Measurements from ENCODE around the gene ARHGAP8. TPM values are rescaled to one million over a fixed set of nuclear protein-coding genes. Genes with fewer than 3 reads are reported as not detected.
"Not testable (repeated sequence)": the region's sequence is repeated elsewhere in the genome, so short reads cannot be mapped to it uniquely, and the experiment has no call there.

ARHGAP8 gene
- polyA plus RNA-seq, 3 donors, result 0.03 TPM; not detected in 2

DNA sequence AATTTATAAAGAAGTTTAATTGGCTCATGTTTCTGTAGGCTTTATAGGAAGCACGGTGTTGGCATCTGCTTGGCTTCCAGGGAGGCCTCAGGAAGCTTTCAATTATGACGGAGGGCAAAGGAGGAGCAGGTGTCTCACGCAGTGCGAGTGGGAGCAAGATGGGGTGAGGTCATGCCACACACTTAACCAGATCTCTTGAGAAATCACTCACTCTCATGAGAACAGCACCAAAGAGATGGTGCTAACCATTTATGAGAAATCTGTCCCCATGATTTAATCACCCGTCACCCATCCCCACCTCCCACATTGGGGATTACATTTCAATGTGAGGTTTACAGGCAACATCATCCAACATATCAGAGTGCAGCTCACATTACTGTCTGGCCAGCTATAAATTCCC, 103.5 kb downstream of the ARHGAP8 start:
- Histone ChIP-seq H4K20me1 (ENCODE audit: insufficient read depth, low read length) (no peaks in the 10 kb centered on the region), H3K27ac (ENCODE audit: low read depth in 1 of 2, low read length in 2 of 2) (no peak overlapping the region), H3K36me3 (replicated peaks in 1 of 2; ENCODE audit: control insufficient read depth in 1 of 2, insufficient read depth in 2 of 2, low read length in 2 of 2) (no peaks in the 10 kb centered on the region), H3K9me3 (replicated peaks in 1 of 2; ENCODE audit: control insufficient read depth in 1 of 2, insufficient read depth in 1 of 2, low read length in 2 of 2) (no peaks in the 10 kb centered on the region), H3K4me3 (replicated peaks in 1 of 3; ENCODE audit: low read depth in 2 of 3, low read length in 3 of 3) (no peak overlapping the region), H3K4me2 (replicated peaks; ENCODE audit: extremely low read depth, low read length, poor library complexity, severe bottlenecking) (no peak overlapping the region), H3K79me2 (ENCODE audit: insufficient read depth, low read length) (no peaks in the 10 kb centered on the region), H3K4me1 (ENCODE audit: control insufficient read depth in 1 of 2, insufficient read depth in 2 of 2, low read length in 2 of 2) (no peaks in the 10 kb centered on the region), H3K9ac (ENCODE audit: insufficient read depth, low read length, poor library complexity, severe bottlenecking) (no peak overlapping the region), H3K27me3 (ENCODE audit: control insufficient read depth in 2 of 2, insufficient read depth in 2 of 2, low read length in 2 of 2) (no peaks in the 10 kb centered on the region), H2AFZ (ENCODE audit: insufficient read depth, low read depth, low read length, poor library complexity, severe bottlenecking) (no peak overlapping the region)
- no peak for DNase-seq
- 93% methylated on average over 2 of the region's 5 CpGs for WGBS (ENCODE audit: insufficient coverage)
- H3K9me3 Mint-ChIP-seq, result peaks cover 0 to 6% (median 0%) of the 10 kb centered on the region in 7 donors
- intact Hi-C loops (cut with micrococcal nuclease), result no loop called here
- TF ChIP-seq, protein P1, sequence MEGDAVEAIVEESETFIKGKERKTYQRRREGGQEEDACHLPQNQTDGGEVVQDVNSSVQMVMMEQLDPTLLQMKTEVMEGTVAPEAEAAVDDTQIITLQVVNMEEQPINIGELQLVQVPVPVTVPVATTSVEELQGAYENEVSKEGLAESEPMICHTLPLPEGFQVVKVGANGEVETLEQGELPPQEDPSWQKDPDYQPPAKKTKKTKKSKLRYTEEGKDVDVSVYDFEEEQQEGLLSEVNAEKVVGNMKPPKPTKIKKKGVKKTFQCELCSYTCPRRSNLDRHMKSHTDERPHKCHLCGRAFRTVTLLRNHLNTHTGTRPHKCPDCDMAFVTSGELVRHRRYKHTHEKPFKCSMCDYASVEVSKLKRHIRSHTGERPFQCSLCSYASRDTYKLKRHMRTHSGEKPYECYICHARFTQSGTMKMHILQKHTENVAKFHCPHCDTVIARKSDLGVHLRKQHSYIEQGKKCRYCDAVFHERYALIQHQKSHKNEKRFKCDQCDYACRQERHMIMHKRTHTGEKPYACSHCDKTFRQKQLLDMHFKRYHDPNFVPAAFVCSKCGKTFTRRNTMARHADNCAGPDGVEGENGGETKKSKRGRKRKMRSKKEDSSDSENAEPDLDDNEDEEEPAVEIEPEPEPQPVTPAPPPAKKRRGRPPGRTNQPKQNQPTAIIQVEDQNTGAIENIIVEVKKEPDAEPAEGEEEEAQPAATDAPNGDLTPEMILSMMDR (IDR thresholded peaks at IDR 0.05), result no peak
- H3K27me3 Mint-ChIP-seq (ENCODE audit: low read depth in 3 of 3), result peaks cover 2 to 9% (median 6%) of the 10 kb centered on the region in 3 donors
- no peaks in the 10 kb centered on the region for H3K4me1 Mint-ChIP-seq
- no peaks in the 10 kb centered on the region for H3K36me3 Mint-ChIP-seq
- H3K4me3 Mint-ChIP-seq, result no peak overlapping the region
- no peak overlapping the region for H3K27ac Mint-ChIP-seq

DNA sequence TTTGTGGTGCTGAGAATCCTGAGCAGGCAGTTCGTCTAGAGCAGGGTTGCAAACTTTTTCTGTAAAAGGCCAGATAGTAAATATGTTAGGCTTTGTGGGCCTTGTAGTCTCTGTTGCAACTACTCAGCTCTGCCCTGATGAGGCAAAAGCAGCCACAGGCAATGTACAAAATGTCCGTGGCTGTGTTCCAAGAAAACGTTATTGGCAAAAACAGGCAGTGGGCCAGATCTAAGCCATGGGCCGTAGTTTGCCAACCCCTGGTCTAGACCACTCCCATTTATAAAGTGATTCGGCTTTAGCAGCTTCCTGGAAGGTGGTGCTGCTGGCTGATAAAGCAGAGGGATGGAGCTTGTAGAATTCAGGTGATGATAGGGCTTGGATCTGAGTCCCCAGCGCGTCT, 106.4 kb downstream of the ARHGAP8 start:
- H3K4me3 ChIP-seq (replicated peaks in 1 of 3; ENCODE audit: low read depth in 2 of 3, low read length in 3 of 3); H3K27ac ChIP-seq (ENCODE audit: low read depth in 1 of 2, low read length in 2 of 2); H3K36me3 ChIP-seq (replicated peaks in 1 of 2; ENCODE audit: control insufficient read depth in 1 of 2, insufficient read depth in 2 of 2, low read length in 2 of 2); H4K20me1 ChIP-seq (ENCODE audit: insufficient read depth, low read length); intact Hi-C loops (cut with micrococcal nuclease); H3K4me1 Mint-ChIP-seq; H3K4me2 ChIP-seq (replicated peaks; ENCODE audit: extremely low read depth, low read length, poor library complexity, severe bottlenecking); H3K4me1 ChIP-seq (ENCODE audit: control insufficient read depth in 1 of 2, insufficient read depth in 2 of 2, low read length in 2 of 2); H3K9me3 ChIP-seq (replicated peaks in 1 of 2; ENCODE audit: control insufficient read depth in 1 of 2, insufficient read depth in 1 of 2, low read length in 2 of 2); DNase-seq; H3K79me2 ChIP-seq (ENCODE audit: insufficient read depth, low read length); H3K4me3 Mint-ChIP-seq; H3K27me3 Mint-ChIP-seq (ENCODE audit: low read depth in 3 of 3); H3K27ac Mint-ChIP-seq; H2AFZ ChIP-seq (ENCODE audit: insufficient read depth, low read depth, low read length, poor library complexity, severe bottlenecking); H3K36me3 Mint-ChIP-seq; H3K9me3 Mint-ChIP-seq; H3K27me3 ChIP-seq (ENCODE audit: control insufficient read depth in 2 of 2, insufficient read depth in 2 of 2, low read length in 2 of 2); H3K9ac ChIP-seq (ENCODE audit: insufficient read depth, low read length, poor library complexity, severe bottlenecking): not testable (repeated sequence)
- 95% methylated on average over 2 of the region's 7 CpGs for WGBS (ENCODE audit: insufficient coverage)

All from CD14-positive monocyte (primary cell).